GM18520 (cell line): ENCODE data around the gene ERRFI1.

Source experiments
- ATAC-seq: cut with Tn5 transposase; IDR thresholded peaks from one replicate; pipeline ENCODE4 v1.9.1; 2021; ENCODE audit not compliant: unreplicated experiment

ERRFI1 gene

DNA sequence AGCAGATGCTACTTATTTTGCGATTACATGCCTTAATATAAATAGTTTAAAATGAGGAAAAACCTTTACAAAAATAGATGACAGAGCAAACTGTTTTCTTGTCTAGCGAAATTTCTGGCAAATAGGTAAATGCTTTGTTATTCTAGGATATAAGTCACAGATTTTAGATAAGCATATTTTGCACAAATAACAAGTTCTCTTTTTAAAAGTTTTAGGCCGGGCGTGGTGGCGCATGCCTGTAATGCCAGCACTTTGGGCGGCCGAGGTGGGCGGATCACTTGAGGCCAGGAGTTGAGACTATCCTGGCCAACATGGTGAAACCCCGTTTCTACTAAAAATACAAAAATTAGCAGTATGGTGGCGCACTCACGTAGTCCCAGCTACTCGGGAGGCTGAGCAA lies 20.3 kb upstream of the ERRFI1 start:
- ATAC-seq = no peak

DNA sequence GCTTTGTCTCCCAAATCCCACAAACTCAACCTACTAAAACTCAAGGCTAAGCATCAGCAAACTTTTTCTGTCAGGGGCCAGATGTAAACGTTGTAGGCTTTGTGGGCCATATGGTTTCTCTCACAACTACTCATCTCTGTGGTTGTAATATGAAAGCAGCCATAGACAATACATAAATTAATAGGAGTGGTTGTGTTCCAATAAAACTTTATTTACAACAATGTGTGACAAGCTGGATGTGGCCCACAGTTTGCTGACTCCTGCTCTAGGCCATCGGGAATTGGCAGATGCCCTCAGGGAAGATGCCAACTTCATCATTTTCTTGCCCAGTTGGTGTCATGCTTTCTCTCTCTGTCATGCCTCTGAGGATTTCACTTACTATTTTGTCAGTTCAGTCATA lies 17.5 kb upstream of the ERRFI1 start:
- ATAC-seq = no peak

DNA sequence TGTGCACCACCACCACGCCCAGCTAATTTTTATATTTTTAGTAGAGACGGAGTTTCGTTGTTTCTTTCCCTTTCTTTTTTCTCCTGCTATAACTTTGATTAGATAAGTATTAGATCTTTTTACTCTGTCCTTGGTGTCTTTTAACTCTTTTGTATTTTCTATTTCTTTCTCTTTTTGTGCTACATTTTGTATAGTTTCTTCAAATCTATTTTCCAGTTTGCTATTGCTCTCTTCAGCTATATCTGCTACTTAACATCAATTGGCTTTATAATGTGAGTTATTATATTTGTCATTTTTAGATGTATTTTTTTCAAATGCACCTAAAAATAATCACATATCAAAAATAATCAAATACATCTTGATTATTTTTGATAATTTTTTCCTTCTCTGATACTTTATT lies 16.0 kb upstream of the ERRFI1 start:
- ATAC-seq = no peak

DNA sequence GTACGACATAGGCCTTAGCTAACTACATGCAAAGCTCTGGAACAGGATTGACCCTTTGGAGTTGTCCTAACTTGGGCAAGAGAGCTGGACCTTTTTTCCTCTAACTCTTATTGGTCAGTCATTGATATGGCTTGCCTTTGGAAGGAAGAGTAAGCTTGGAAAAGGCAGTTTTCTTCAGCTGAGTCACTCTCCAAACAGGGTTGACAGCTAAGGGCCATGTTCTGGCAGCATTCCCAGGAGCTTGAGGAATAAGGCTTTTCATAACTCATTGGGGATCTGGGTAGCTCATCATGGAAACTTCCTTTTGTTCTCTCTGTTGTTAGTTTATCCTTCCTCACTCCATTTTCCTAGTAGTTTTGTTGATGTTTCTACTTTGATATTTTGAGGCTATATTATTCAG lies 14.5 kb upstream of the ERRFI1 start:
- ATAC-seq = no peak

DNA sequence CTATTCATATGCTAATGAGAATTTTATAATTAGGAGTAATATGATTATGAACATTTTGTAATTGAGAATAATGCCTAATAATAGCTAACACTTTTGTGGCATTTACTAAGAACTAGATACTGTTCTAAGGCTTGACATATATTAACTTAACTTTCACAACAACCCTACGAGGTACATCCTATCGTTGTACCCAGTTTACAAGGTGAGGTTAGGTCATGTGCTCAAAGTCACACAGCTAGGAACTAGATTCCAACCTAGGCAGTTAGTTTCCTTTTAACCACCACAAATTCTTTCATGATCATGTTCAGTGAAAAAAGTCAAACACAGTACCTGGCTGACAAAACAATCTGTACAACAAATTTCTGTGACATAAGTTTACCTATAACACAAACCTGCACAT lies 13.0 kb upstream of the ERRFI1 start:
- no peak for ATAC-seq

DNA sequence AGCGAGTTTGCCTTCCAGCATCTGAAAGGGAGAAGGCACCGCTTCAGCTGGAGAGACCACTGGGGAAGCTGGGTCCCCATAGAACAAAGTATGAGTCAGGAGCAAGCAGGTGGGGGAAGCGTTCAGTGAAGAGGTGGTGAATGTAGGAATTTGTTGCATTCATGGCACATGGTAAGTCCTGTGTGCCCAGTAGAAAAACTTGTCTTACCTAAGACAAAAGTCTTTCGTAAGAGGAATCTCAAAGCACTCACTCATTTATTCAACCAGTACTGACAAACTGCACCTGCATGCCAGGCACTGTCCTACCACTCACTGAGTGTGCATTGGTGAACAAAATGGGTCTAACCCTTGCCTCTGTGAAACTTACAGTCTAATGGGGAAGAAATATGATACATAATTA lies 9.2 kb upstream of the ERRFI1 start:
- no peak for ATAC-seq

DNA sequence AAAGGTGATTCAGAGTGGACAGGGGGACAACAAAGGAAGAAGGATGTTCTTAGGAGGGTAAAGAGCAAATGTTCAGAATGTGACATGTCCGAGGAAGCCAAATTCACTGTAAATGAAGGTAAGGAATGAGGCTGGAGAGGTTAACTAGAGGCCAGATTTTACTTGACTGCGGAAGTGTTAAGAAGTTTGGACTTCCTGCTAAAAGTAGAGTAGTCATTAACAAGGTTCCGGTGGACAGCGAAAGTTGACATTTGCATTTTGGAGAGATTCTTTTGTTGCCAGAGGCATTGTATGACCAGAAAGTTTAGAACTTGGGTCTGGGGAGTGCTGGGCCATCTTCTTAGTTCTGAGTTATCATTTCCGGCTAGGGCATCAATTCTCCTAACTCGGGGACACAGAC lies 7.2 kb upstream of the ERRFI1 start:
- ATAC-seq = no peak

DNA sequence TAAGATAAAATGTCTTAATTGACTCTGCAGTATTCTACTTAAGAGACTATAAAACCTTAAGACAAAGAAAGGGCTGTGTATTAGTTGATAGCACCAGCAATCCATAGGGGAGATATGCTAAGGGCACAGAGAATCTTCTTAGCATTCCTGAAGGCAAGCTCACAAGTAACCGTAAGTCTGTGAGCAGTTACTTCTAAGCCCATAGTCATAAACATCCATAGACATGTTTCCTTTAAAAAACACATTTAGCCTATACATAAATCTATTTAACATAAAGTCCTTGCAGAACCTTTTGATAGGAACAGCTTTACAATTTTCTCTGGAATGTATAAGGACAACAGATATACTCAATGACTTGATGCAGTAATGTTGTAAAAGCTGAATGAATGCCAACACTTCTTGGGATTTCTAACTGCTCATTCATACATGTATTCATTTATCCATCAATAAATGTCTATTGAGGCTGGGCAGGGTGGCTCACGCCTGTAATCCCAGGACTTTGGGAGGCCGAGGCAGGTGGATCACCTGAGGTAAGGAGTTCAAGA lies 6.3 kb upstream of the ERRFI1 start:
- ATAC-seq = no peak

DNA sequence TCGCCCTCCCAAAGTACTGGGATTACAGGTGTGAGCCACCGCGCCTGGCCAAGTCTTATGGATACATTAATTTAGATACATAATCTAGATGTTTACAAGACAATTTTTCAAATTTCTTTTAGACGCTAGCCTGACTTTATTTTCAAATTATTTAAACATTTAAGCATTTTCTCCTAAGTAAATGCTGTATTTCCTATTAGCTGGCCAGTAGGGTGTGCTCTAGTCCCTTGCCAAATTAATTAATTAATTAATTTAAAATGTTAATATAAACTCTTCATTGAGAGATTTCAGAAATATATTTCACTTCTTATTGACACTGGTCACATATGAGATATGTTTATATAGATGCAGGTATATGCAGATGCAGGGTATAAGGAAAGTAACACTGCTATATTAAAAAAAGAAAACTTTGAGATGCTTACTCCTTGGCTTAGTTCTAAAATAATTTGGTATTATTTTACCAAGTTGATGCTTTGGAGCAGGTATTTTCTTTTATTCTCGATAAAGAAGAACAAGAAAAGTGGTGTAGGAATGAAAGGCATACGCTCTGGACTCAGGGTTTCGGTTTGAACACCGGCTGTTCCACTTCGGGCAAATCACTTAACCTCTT lies 5.2 kb upstream of the ERRFI1 start:
- no peak for ATAC-seq

DNA sequence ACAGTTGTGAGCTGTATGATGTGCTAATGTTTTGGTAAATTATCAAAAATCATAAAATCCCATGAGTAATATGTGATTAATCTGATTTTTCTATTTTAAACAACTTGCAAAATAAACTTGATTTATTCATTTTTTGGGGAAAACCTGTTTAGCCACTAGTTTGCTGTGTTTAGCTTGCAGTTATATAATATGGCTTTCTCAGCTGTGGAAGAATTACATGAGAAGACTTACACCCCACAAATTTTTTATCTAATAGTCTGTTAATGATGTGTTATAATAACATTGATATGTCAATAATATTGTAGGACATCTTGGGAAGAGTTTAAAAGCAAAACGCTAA lies 2.4 kb upstream of the ERRFI1 start:
- ATAC-seq = no peak

DNA sequence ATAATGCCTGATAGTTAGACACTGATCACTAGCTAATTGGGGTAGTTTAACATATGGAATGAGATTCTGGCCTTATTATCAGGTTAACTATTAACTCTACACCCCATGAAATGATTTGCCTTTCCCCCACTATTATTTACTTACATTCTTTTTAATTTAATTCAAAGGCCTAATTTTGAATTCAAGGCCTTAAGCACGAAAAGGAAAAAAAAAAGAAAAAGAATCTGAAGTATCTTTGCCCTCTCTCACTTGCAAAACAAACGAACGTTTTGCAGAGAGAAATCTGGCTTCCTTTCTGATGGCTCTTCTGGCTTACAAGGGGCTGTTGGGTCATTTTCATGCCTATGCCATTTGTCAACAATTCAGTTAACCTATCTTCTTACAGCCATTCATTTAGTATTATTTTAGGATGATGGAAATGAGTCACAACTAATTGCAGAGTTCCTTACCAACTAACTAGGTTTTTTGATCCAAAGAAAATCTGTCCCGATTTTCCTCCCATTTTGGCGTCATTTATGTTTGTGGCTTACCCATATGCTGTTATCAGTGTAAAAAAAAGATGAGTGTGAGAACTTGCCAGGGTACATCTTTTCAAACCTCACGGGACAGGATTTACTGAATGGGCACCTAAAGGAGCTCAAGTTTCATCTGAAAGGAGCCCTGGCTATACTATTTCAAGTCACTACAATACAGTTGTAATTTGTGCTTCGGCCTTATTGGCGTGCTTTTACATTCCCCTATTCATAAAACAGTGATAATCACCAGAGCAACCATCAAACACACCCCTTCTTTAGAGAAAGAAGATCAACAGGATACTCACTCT lies 1.9 kb upstream of the ERRFI1 start:
- no peak for ATAC-seq

DNA sequence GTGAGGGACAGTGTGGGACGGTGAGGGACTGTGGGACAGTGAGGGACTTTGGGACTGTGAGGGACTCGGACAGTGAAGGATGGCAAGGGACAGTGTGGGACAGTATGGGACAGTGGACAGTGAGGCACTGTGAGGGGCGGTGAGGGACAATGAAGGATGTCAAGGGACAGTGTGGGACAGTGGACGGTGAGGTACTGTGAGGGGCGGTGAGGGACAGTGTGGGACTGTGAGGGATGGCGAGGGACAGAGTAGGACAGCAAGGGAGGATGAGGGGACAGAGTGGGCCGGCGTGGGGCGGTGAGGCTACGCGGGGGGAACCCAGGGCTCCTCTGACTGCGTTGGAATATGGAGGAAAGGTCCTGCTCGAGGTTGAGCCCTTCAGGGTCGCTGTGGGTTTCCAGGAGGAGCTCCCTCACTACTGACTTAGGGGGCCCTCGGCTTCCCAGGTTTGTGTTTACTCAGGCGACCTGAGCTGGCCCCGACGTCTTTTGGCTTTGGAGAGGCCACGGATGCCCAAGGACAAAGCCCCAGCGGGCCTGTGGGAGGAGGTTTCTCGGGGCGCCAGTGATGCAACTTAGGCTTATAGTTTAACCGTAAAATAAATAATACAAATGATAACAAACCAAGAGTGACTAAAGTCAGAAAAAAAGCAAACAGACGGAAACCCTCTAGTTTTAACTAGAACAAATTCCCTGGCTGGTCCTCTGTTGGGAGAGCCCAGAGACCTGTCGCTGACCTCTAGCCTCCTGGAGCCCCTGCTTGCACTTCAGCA lies 1.1 kb upstream of the ERRFI1 start:
- no peak for ATAC-seq

DNA sequence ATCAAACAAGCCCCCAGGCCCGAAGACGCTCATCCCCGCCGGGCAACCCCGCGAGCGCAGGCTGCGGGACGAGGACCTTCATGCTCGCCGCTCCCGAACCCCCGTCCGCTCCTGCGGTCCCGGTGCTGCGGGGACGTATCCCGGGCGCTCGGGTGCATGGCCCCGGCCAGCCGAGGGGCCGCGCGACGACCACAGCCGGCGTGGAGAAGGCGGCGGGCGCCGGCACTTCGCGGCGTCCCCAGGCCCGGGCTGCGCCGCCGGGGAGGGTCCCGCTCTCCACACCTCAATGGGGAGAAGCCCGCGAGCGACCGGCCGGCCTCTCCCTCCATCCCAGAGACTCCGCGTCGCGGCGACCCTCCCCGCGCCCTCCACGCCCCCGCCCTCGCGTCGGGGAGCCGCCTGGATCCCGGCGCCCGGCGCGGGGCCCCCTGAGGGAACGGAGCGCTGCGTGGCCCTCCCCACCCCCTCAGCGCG lies 401 bp downstream of the ERRFI1 start:
- peak; percentile 13 for ATAC-seq

DNA sequence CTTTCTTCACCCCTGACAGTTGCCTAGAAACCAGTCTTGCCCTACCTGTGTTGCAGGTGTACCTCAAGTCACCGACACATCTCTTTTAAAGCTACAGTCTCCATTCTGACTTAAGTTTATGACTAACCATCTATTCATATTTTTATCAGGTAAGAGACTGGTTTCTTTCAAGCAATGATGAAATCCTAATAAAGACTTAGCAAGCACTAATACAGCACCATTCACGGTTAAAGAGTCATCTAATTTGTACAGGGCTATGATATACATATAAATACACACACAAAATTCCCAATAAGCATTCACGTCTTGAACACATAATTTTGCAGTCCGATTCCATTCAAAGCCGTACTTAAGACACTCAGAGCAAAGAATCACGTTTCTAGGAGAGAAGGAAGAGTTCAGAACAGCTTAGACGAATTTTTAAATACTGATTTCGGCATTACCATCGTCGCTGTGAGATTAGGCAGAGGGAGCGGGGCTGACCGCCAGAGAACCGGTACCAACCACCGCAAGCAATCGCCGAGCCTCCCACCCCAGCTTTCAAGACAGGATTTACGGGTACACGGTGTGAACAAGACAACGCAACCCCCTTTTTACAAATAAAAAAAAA lies 943 bp downstream of the ERRFI1 start:
- no peak for ATAC-seq

DNA sequence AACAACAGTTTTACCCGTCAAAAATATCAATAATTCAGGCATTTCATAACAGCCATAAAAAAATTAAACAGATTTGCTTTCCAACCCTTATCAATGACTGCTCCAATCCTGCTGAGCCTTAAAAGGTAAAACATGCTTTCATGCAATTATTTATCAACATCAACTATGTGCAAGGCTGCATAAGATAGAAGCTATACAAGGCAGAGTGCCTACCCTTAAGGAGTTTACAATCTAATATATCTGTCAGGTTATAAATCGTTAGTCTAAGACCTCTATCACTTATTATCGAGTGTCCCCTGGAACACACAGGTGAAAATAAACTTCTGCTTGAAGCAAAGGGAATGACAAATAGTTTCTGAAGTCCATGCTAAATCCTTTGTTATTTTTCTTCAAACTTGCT lies 1.8 kb downstream of the ERRFI1 start:
- ATAC-seq = no peak

DNA sequence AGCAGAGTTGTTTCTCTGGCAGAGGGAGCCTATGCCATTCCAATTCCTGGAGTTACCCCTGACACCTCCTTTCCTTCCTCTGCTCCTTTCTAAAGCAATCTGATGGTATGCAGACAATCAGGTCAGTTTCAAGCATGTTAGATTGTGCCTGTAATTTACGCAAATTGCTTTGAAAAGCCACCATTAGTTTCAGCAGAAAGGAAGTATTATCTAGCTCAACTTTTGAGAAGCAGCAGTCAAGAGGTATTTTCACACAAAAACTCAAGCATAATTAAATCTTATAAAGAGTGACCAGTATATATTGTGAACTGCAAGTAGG lies 2.2 kb downstream of the ERRFI1 start:
- no peak for ATAC-seq

DNA sequence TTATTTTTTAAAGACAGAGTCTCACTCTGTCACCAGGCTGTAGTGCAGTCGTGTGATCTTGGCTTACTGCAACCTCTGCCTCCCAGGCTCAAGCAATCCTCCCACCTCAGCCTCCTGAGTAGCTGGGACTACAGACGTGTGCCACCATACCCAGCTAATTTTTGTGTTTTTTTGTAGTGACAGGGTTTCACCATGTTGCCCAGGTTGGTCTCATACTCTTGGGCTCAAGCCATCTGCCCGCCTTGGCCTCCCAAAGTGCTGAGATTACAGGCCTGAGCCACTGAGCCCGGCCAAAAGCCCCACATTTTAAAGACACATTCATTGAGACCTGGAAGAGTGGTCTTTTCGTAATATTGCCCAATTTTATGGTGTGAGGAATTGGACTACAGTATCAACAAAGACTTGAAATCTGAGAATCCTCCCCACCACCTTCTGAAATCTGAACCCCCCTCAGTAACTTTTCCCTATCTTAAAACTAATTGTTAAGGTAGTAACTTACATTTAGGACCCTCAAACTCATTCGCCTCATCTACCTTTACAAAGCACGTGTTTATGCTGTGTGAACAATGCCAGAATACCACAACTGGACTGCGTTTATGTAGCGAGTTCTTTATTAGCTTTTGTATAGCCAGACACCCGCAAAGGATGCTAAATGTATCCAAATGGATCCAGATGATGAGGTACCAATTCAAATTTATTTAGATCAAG lies 2.7 kb downstream of the ERRFI1 start:
- ATAC-seq = no peak

DNA sequence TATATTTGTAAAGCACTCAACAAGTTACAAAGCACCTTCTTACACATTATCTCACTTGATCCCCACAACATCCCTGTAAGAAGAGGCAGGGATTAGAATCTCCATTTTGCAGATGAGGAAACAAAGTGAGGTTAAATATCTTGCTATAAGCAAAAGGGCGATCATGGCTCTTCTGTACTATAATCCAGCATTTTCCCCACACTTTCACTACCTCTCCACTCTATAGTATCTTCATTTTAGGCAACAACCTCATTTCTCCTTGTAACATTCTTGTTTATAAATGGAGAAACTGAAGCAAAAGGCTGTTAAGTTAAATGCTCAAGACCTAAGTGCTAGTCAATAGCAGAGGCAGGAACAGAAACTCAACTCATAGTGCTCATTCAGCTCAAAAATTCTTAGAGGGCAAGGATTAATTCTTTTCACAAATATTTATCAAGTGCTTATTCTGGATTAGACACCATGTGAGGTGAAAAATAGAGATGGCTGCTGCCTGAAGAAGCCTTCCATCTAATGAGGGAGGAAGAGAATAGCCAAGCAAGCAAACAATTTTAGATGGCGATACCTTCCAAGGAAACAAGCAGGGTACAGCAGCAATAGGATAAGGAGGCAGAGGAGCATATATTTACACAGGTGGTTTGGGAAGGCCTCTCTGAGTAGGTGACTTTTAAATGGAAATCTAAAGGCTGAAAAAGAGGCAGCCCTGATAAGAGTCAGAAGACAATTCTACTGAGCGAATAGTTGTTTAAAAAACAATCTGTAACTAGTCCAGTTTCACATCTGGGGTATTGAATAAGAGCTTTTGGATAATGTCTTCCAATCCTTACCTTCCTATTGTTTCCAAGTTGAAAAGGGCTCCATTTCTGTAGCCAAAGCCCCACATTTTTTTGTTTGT lies 3.5 kb downstream of the ERRFI1 start:
- ATAC-seq = no peak

DNA sequence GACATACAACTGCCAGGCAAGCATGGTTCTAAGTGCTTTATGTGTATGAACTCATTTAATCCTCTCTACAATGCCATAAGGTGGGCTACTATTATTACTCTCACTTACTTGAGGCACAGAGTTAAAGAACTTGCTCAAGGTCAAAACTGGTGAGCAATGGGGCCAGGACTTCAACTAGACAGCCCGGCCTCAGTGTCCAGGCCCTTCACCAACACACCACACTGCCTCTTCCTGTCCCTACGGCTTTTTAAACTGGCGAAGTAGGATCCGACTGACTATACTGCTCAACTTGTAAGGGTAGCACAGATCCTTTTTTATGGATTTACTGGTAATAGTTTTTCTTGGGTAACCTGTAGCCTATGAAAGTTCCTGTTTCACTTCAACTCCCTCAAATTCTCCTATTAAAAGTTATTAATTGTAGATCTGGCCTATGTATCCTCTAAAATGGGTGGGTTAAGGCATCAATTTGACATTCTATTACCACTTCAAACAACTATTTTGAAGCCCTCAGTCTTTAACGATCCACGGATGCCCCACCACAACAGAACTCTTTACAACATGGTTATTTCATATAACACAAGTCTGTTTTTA lies 4.3 kb downstream of the ERRFI1 start:
- no peak for ATAC-seq

DNA sequence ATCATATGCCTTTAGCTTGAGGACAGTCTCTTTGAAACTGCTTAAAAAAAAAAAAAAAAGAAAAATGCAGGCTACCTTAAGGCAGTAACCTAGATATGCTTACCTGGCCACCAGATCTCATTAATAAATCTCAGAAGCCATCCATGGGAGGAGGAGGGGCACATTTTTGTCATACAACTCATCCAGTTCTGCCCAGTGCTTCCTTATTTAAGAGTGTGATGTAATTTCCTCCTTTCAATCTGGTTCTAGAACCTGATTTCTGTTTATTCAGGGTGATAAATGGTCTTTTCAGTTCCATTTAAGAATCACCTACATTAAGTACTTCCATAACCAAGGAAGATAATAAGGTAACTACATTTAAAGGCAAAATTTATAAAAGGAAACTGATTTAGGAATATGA lies 6.1 kb downstream of the ERRFI1 start:
- no peak for ATAC-seq
